Measurements from ENCODE around the gene NR1H4. TPM values are rescaled to one million over a fixed set of nuclear protein-coding genes. Genes with fewer than 3 reads are reported as not detected.

The NR1H4 gene
- total and polyA plus RNA-seq, 2 experiments from 2014 or later: not detected

- no peak overlapping the region for H3K27ac Mint-ChIP-seq
- H2AFZ ChIP-seq: no peak overlapping the region
- no peak for ATAC-seq
- no peak overlapping the region for H3K4me2 ChIP-seq
- peaks cover 88% of the 10 kb centered on the region for H3K79me2 ChIP-seq (replicated peaks; ENCODE audit: insufficient read depth)
- H3K4me3 Mint-ChIP-seq: no peak overlapping the region
- H3K27me3 ChIP-seq (ENCODE audit: insufficient read depth): peaks cover 3% of the 10 kb centered on the region
- H3K36me3 Mint-ChIP-seq (ENCODE audit: low read depth): no peaks in the 10 kb centered on the region
- 0 out of 2 replicates have a peak, but pooled peaks cover 6% of the 10 kb centered on the region for H3K9me2 ChIP-seq (ENCODE audit: insufficient read depth)
- no peak overlapping the region for H3K27ac ChIP-seq (ENCODE audit: low read depth)
- H3K4me3 ChIP-seq: no peak overlapping the region
- peaks cover 7% of the 10 kb centered on the region for H3K4me1 Mint-ChIP-seq
- H3F3A ChIP-seq (replicated peaks; ENCODE audit: low read depth): no peaks in the 10 kb centered on the region
- H3K9me3 Mint-ChIP-seq: no peaks in the 10 kb centered on the region; the same call in 2 of the 3 replicates
- H3K27me3 Mint-ChIP-seq (ENCODE audit: insufficient read depth, low read depth, poor library complexity): peaks cover 2% of the 10 kb centered on the region
- no peaks in the 10 kb centered on the region for H4K20me1 ChIP-seq (replicated peaks; ENCODE audit: insufficient read depth)
- DNase-seq (ENCODE audit: low spot score): no peak
- no peaks in the 10 kb centered on the region for H3K36me3 ChIP-seq (ENCODE audit: insufficient read depth)
- H3K4me1 ChIP-seq (ENCODE audit: insufficient read depth): peaks cover under 1% of the 10 kb centered on the region; the same call in 1 of the 2 replicates
- TF ChIP-seq, protein P1, sequence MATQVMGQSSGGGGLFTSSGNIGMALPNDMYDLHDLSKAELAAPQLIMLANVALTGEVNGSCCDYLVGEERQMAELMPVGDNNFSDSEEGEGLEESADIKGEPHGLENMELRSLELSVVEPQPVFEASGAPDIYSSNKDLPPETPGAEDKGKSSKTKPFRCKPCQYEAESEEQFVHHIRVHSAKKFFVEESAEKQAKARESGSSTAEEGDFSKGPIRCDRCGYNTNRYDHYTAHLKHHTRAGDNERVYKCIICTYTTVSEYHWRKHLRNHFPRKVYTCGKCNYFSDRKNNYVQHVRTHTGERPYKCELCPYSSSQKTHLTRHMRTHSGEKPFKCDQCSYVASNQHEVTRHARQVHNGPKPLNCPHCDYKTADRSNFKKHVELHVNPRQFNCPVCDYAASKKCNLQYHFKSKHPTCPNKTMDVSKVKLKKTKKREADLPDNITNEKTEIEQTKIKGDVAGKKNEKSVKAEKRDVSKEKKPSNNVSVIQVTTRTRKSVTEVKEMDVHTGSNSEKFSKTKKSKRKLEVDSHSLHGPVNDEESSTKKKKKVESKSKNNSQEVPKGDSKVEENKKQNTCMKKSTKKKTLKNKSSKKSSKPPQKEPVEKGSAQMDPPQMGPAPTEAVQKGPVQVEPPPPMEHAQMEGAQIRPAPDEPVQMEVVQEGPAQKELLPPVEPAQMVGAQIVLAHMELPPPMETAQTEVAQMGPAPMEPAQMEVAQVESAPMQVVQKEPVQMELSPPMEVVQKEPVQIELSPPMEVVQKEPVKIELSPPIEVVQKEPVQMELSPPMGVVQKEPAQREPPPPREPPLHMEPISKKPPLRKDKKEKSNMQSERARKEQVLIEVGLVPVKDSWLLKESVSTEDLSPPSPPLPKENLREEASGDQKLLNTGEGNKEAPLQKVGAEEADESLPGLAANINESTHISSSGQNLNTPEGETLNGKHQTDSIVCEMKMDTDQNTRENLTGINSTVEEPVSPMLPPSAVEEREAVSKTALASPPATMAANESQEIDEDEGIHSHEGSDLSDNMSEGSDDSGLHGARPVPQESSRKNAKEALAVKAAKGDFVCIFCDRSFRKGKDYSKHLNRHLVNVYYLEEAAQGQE (IDR thresholded peaks at IDR 0.05; ENCODE audit: unreplicated experiment): no peak
- TF ChIP-seq POLR2AphosphoS5 (IDR thresholded peaks at IDR 0.05; ENCODE audit: low read depth): no peak
- TF ChIP-seq STAT1 (IDR thresholded peaks at IDR 0.05; ENCODE audit: unreplicated experiment): no peak
- no peak for TF ChIP-seq ZNF331 (CRISPR knock-in tag; IDR thresholded peaks at IDR 0.05; ENCODE audit: low read depth)
- TF ChIP-seq, protein P2, sequence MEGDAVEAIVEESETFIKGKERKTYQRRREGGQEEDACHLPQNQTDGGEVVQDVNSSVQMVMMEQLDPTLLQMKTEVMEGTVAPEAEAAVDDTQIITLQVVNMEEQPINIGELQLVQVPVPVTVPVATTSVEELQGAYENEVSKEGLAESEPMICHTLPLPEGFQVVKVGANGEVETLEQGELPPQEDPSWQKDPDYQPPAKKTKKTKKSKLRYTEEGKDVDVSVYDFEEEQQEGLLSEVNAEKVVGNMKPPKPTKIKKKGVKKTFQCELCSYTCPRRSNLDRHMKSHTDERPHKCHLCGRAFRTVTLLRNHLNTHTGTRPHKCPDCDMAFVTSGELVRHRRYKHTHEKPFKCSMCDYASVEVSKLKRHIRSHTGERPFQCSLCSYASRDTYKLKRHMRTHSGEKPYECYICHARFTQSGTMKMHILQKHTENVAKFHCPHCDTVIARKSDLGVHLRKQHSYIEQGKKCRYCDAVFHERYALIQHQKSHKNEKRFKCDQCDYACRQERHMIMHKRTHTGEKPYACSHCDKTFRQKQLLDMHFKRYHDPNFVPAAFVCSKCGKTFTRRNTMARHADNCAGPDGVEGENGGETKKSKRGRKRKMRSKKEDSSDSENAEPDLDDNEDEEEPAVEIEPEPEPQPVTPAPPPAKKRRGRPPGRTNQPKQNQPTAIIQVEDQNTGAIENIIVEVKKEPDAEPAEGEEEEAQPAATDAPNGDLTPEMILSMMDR (conservative IDR thresholded peaks at IDR 0.05; ENCODE audit: low read depth in 2 of 2): no peak
- no peak for TF ChIP-seq EZH2phosphoT487 (IDR thresholded peaks at IDR 0.05; ENCODE audit: unreplicated experiment)
- no peak for TF ChIP-seq NANOG (IDR thresholded peaks at IDR 0.05; ENCODE audit: borderline replicate concordance)
- no peak for TF ChIP-seq ZNF114 (CRISPR knock-in tag; IDR thresholded peaks at IDR 0.05)
- no peak for TF ChIP-seq JUNB (IDR thresholded peaks at IDR 0.05; ENCODE audit: unreplicated experiment)
- TF ChIP-seq ETS1 (IDR thresholded peaks at IDR 0.05): no peak
- TF ChIP-seq EZH2 (IDR thresholded peaks at IDR 0.05; ENCODE audit: low read depth, unreplicated experiment): no peak
- TF ChIP-seq CREB1 (CRISPR knock-in tag; IDR thresholded peaks at IDR 0.05; ENCODE audit: low read depth): no peak
- TF ChIP-seq, protein P3, sequence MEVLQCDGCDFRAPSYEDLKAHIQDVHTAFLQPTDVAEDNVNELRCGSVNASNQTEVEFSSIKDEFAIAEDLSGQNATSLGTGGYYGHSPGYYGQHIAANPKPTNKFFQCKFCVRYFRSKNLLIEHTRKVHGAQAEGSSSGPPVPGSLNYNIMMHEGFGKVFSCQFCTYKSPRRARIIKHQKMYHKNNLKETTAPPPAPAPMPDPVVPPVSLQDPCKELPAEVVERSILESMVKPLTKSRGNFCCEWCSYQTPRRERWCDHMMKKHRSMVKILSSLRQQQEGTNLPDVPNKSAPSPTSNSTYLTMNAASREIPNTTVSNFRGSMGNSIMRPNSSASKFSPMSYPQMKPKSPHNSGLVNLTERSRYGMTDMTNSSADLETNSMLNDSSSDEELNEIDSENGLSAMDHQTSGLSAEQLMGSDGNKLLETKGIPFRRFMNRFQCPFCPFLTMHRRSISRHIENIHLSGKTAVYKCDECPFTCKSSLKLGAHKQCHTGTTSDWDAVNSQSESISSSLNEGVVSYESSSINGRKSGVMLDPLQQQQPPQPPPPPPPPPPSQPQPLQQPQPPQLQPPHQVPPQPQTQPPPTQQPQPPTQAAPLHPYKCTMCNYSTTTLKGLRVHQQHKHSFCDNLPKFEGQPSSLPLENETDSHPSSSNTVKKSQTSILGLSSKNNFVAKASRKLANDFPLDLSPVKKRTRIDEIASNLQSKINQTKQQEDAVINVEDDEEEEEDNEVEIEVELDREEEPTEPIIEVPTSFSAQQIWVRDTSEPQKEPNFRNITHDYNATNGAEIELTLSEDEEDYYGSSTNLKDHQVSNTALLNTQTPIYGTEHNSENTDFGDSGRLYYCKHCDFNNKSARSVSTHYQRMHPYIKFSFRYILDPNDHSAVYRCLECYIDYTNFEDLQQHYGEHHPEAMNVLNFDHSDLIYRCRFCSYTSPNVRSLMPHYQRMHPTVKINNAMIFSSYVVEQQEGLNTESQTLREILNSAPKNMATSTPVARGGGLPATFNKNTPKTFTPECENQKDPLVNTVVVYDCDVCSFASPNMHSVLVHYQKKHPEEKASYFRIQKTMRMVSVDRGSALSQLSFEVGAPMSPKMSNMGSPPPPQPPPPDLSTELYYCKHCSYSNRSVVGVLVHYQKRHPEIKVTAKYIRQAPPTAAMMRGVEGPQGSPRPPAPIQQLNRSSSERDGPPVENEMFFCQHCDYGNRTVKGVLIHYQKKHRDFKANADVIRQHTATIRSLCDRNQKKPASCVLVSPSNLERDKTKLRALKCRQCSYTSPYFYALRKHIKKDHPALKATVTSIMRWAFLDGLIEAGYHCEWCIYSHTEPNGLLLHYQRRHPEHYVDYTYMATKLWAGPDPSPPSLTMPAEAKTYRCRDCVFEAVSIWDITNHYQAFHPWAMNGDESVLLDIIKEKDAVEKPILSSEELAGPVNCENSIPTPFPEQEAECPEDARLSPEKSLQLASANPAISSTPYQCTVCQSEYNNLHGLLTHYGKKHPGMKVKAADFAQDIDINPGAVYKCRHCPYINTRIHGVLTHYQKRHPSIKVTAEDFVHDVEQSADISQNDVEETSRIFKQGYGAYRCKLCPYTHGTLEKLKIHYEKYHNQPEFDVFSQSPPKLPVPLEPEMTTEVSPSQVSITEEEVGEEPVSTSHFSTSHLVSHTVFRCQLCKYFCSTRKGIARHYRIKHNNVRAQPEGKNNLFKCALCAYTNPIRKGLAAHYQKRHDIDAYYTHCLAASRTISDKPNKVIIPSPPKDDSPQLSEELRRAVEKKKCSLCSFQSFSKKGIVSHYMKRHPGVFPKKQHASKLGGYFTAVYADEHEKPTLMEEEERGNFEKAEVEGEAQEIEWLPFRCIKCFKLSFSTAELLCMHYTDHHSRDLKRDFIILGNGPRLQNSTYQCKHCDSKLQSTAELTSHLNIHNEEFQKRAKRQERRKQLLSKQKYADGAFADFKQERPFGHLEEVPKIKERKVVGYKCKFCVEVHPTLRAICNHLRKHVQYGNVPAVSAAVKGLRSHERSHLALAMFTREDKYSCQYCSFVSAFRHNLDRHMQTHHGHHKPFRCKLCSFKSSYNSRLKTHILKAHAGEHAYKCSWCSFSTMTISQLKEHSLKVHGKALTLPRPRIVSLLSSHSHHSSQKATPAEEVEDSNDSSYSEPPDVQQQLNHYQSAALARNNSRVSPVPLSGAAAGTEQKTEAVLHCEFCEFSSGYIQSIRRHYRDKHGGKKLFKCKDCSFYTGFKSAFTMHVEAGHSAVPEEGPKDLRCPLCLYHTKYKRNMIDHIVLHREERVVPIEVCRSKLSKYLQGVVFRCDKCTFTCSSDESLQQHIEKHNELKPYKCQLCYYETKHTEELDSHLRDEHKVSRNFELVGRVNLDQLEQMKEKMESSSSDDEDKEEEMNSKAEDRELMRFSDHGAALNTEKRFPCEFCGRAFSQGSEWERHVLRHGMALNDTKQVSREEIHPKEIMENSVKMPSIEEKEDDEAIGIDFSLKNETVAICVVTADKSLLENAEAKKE (CRISPR knock-in tag; IDR thresholded peaks at IDR 0.05): no peak
Observed at GRCh38 chr12:100579844-100580243, 106.2 kb downstream of the NR1H4 start.
